ENCODE measurements around the gene COG5. TPM values are rescaled to one million over a fixed set of nuclear protein-coding genes. Genes with fewer than 3 reads are reported as not detected.

The COG5 gene
- total and polyA plus RNA-seq, 2 of the 8 experiments (the other 6 are each of a cell fraction or from before 2014, with no cell fraction given), result 10.5 to 28.1 TPM

DNA sequence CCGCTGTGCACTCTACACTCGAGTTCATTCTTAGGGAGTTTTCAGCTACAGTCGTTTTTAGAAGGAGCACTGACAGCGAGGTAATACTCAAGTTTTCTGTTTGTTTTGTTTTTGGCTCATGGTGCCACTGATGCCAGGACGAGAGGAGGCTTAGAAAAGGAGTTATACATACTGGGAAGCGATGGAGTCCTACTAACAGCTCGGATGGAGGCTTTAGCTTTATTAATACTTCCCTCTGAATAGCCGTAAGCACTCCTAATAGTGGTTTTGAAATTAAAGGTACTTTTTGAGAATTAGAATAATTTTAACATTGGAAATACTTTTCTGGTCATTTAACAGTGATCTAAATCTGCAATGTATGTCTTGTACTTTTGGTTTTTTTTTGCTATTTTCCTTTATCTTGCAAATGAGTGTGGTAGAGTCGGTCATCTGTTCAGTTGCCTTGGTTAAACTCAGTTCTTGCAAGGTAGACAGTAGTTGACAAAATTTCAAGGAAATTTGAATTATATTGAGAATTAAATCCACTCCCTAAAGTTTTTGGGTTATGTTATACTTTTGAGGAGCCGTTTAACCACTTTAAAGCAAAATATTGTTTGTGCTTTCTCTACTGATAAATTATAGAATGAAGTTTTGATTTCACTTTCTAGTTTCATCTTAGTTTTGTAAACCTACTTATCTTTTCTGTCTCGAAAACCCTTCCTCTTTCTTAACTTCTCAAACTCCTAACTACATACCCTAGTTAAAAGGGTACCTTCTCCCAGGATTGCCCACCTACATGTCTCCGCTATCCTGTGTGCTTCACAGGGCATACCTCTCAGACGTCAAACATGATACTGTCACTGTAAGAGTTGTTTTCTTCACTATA lies 393.4 kb downstream of the COG5 start:
- H2BK15ac ChIP-seq (ENCODE audit: low read length), result no peak overlapping the region
- peak overlapping the region; percentile 55 for H4K5ac ChIP-seq (ENCODE audit: insufficient read length, low read depth, low read length)
- H4K91ac ChIP-seq (replicated peaks; ENCODE audit: insufficient read length, low read length), result no peak overlapping the region
- peaks cover 6 to 52% of the 10 kb centered on the region in 2 experiments for H3K79me2 ChIP-seq (ENCODE audit: control insufficient read depth in 1 of 2, insufficient read depth in 2 of 2, low read length in 2 of 2)
- H3K36me3 ChIP-seq (ENCODE audit: control insufficient read depth in 2 of 4, insufficient read depth in 4 of 4, low read length in 3 of 4), result no peaks in the 10 kb centered on the region
- H3K56ac ChIP-seq (replicated peaks; ENCODE audit: insufficient read length, low read depth, low read length), result no peak overlapping the region
- H2BK120ac ChIP-seq (replicated peaks; ENCODE audit: low read depth, low read length), result no peak overlapping the region
- no peak overlapping the region for H3K14ac ChIP-seq (ENCODE audit: insufficient read length)
- no peak overlapping the region for H3K23ac ChIP-seq (ENCODE audit: insufficient read length)
- no peak for DNase-seq (ENCODE audit: low read depth in 1 of 2, low spot score in 2 of 2)
- H3K9ac ChIP-seq (replicated peaks in 1 of 4; ENCODE audit: extremely low read depth in 1 of 4, low read depth in 3 of 4, low read length in 3 of 4), result peak overlapping the region; percentile 64 to 92 (median 79)
- H3K23me2 ChIP-seq (ENCODE audit: low read depth, low read length), result peaks cover 4% of the 10 kb centered on the region
- H3K18ac ChIP-seq (ENCODE audit: extremely low read depth, low read length), result no peak overlapping the region; the same call in 1 of the 2 replicates
- H2BK5ac ChIP-seq (ENCODE audit: low read depth, low read length), result peak overlapping the region; percentile 41
- peak overlapping the region; percentile 78 to 91 for H3K4me2 ChIP-seq (ENCODE audit: insufficient read depth in 1 of 2, low read depth in 2 of 2, low read length in 2 of 2)
- H4K20me1 ChIP-seq (replicated peaks in 1 of 2; ENCODE audit: control insufficient read depth in 1 of 2, insufficient read depth in 2 of 2, low read length in 2 of 2), result no peaks in the 10 kb centered on the region
- H3K27me3 ChIP-seq (replicated peaks in 1 of 4; ENCODE audit: control insufficient read depth in 3 of 4, extremely low read depth in 1 of 4, insufficient read depth in 3 of 4, low read length in 3 of 4), result no peaks in the 10 kb centered on the region
- H3K4me1 ChIP-seq (replicated peaks in 1 of 4; ENCODE audit: control insufficient read depth in 3 of 4, insufficient read depth in 4 of 4, low read length in 3 of 4), result peaks cover 2 to 8% (median 6%) of the 10 kb centered on the region in 4 experiments; a peak in 4 of 7 replicates
- H2AFZ ChIP-seq (ENCODE audit: low read length), result no peak overlapping the region
- no peak overlapping the region for H2AK5ac ChIP-seq (ENCODE audit: low read depth, low read length)
- ChIA-PET POLR2A (ENCODE audit: partially characterized antibody) (interaction anchor here (1.2 to 2.5 kb wide), 4 partner anchors 10 to 396 kb away, joined by 4 to 12 read pairs (median 4); no protein-coding TSS in a partner anchor), CTCF (ENCODE audit: partially characterized antibody) (interaction anchor here (1.3 to 6.6 kb wide), 3 partner anchors 21 to 222 kb away, joined by 4 to 68 read pairs (median 16); no protein-coding TSS in a partner anchor)
- WGBS, 2 experiments (ENCODE audit: extremely low coverage in 1 of 2, insufficient coverage in 1 of 2, insufficient read length in 1 of 2, insufficient replicate concordance in 2 of 2, low coverage in 1 of 2, low lambda C conversion rate in 2 of 2, missing lambda C conversion rate in 1 of 2), result 25 to 100% methylated on average over 1 to 13 of the region's 13 CpGs
- no peaks in the 10 kb centered on the region for H3K9me3 ChIP-seq (ENCODE audit: insufficient read depth in 2 of 2, low read depth in 1 of 2, low read length in 1 of 2)
- H3K79me1 ChIP-seq (ENCODE audit: low read depth, low read length), result no peaks in the 10 kb centered on the region
- peak overlapping the region; percentile 3 for H3K4ac ChIP-seq (replicated peaks; ENCODE audit: insufficient read length, low read depth, low read length)
- peak overlapping the region; percentile 95 for H3K27ac ChIP-seq (ENCODE audit: low read depth, low read length)
- 0 out of 2 replicates have a peak overlapping the region, but pooled peaks have one; percentile 53 for H2BK20ac ChIP-seq (ENCODE audit: low read length)
- H4K8ac ChIP-seq (ENCODE audit: extremely low read depth, insufficient read depth, low read length), result peak overlapping the region; percentile 42; the same call in 1 of the 2 replicates
- H2BK12ac ChIP-seq (ENCODE audit: low read depth, low read length), result no peak overlapping the region
- FAIRE-seq, result no peak
- peak overlapping the region; percentile 65 to 85 (median 76) for H3K4me3 ChIP-seq (ENCODE audit: extremely low read depth in 1 of 4, insufficient read depth in 2 of 4, low read depth in 3 of 4, low read length in 4 of 4)
- no peak for TF ChIP-seq MAFK (IDR thresholded peaks at IDR 0.05; ENCODE audit: low read depth, low read length)
- TF ChIP-seq RNF2 (IDR thresholded peaks at IDR 0.05; ENCODE audit: borderline replicate concordance, low read depth, low read length, missing control alignments, poor library complexity, severe bottlenecking), result no peak
- no peak for TF ChIP-seq KDM4A (IDR thresholded peaks at IDR 0.05; ENCODE audit: low read depth, low read length, severe bottlenecking)
- TF ChIP-seq, protein P1, sequence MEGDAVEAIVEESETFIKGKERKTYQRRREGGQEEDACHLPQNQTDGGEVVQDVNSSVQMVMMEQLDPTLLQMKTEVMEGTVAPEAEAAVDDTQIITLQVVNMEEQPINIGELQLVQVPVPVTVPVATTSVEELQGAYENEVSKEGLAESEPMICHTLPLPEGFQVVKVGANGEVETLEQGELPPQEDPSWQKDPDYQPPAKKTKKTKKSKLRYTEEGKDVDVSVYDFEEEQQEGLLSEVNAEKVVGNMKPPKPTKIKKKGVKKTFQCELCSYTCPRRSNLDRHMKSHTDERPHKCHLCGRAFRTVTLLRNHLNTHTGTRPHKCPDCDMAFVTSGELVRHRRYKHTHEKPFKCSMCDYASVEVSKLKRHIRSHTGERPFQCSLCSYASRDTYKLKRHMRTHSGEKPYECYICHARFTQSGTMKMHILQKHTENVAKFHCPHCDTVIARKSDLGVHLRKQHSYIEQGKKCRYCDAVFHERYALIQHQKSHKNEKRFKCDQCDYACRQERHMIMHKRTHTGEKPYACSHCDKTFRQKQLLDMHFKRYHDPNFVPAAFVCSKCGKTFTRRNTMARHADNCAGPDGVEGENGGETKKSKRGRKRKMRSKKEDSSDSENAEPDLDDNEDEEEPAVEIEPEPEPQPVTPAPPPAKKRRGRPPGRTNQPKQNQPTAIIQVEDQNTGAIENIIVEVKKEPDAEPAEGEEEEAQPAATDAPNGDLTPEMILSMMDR (IDR thresholded peaks at IDR 0.05; ENCODE audit: control extremely low read depth in 1 of 3, insufficient read depth in 1 of 3, low read depth in 1 of 3, low read length in 3 of 3), result no peak
- TF ChIP-seq FOSL1 (IDR thresholded peaks at IDR 0.05; ENCODE audit: insufficient read depth, low read depth, low read length), result no peak
- TF ChIP-seq, protein P2, sequence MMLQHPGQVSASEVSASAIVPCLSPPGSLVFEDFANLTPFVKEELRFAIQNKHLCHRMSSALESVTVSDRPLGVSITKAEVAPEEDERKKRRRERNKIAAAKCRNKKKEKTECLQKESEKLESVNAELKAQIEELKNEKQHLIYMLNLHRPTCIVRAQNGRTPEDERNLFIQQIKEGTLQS (IDR thresholded peaks at IDR 0.05; ENCODE audit: insufficient read depth, low read depth, low read length), result no peak
- TF ChIP-seq JUN (IDR thresholded peaks at IDR 0.05; ENCODE audit: low read depth, low read length), result no peak
